HL-60 (cell line): ENCODE results near the gene LRRK1.

ENCODE experiments used
- CTCF ChIP-seq: IDR thresholded peaks from one replicate; pipeline ENCODE4 v1.5.1; 2011; ENCODE audit warnings: low read length, control low read depth, inconsistent platforms; ENCODE audit not compliant: insufficient read depth
- GABPA ChIP-seq: IDR thresholded peaks from 2 replicates; pipeline ENCODE4 v1.6.1; 2012; ENCODE audit warnings: low read depth
- POLR2AphosphoS5 ChIP-seq: IDR thresholded peaks from 2 replicates; pipeline ENCODE4 v1.6.1; 2012; ENCODE audit warnings: low read depth
- REST ChIP-seq: IDR thresholded peaks from 2 replicates; pipeline ENCODE4 v1.6.1; 2012; ENCODE audit warnings: low read depth; ENCODE audit not compliant: insufficient replicate concordance

GRCh38 chr15:101001796-101002195 lies 82.6 kb downstream of the LRRK1 start:
- TF ChIP-seq CTCF: no peak
- no peak for TF ChIP-seq POLR2AphosphoS5
- TF ChIP-seq GABPA: no peak
- TF ChIP-seq REST: no peak
